HepG2 (cell line): ENCODE measurements around the gene SFT2D2. TPM values are rescaled to one million over a fixed set of nuclear protein-coding genes. Genes with fewer than 3 reads are reported as not detected.

Experiments
- ATAC-seq: fragments of 200-7000 bp; cut with Tn5 transposase; 3 replicates; pipeline ENCODE4 v1.9.1; 2020; ENCODE audit warnings: mild to moderate bottlenecking, moderate library complexity
- BruUV-seq: library from RNA; stranded (reverse); fragments of 400-500 nt; replicated peaks from 2 replicates; lab custom pipeline; 2021; lab: Mats Ljungman, UMichigan
- CTCF ChIA-PET: fragments of 300-600 bp; formaldehyde crosslinking; extraction: SDS; loops from one replicate; lab custom pipeline; 2021; ENCODE audit warnings: low total read pairs, inconsistent platforms, low intra/inter-chr PET ratio; lab: Yijun Ruan, JAX
- POLR2A ChIA-PET: fragments of 350-600 bp; sonication (Branson Sonifier 250); formaldehyde crosslinking; loops from one replicate; lab custom pipeline; 2020; ENCODE audit warnings: antibody characterized with exemption, inconsistent platforms; lab: Yijun Ruan, JAX
- DNase-seq: peaks from one replicate; pipeline ENCODE4 v3.0.0-alpha.2; 2015; ENCODE audit warnings: low spot score
- FAIRE-seq: peaks from 3 replicates; lab custom pipeline; 2011; peaks lifted over from hg19 to GRCh38; lab: Jason Lieb, UNC
- H2AFZ ChIP-seq: one replicate; pipeline ENCODE4 v1.6.1; 2011; ENCODE audit warnings: low read length, inconsistent platforms
- H3K27ac ChIP-seq: fragments of 300-600 bp; 3 replicates; pipeline ENCODE4 v1.8.0; 2011; ENCODE audit warnings: mixed run types, mild to moderate bottlenecking, mixed read lengths, low read length, inconsistent platforms; ENCODE audit not compliant: insufficient read depth; ENCODE audit errors: extremely low read length
- H3K27me3 ChIP-seq, 2 experiments: fragments of 200-600 bp in 1 of 2; 2 replicates in 1 of 2; 3 replicates in 1 of 2; pipeline versions ENCODE4 v1.6.0 to v1.8.0; 2011; ENCODE audit warnings: low read length in 2 of 2, mild to moderate bottlenecking in 2 of 2, moderate library complexity in 2 of 2, inconsistent platforms in 1 of 2; ENCODE audit not compliant: insufficient read depth in 2 of 2, control insufficient read depth in 1 of 2
- H3K36me3 ChIP-seq, 2 experiments: fragments of 200-600 bp in 1 of 2; replicated peaks in 1 of 2; 2 replicates in 1 of 2; 3 replicates in 1 of 2; pipeline versions ENCODE4 v1.5.1 to v1.8.0; 2011; ENCODE audit warnings: low read length in 2 of 2, inconsistent platforms in 1 of 2; ENCODE audit not compliant: insufficient read depth in 2 of 2, control insufficient read depth in 1 of 2
- H3K4me1 ChIP-seq: 2 replicates; pipeline ENCODE4 v1.5.1; 2012; ENCODE audit warnings: low read length, inconsistent platforms; ENCODE audit not compliant: insufficient read depth
- H3K4me2 ChIP-seq: 2 replicates; pipeline ENCODE4 v1.6.0; 2011; ENCODE audit warnings: low read depth, low read length, inconsistent platforms
- H3K4me3 ChIP-seq, 3 experiments: fragments of 200-600 bp in 1 of 3; sonication (generic), shearing (Covaris generic) in 1 of 3; replicated peaks in 1 of 3; 2 replicates each; pipeline ENCODE4 v1.5.1; 2011 to 2016; ENCODE audit warnings: low read length in 3 of 3, inconsistent platforms in 2 of 3, low read depth in 2 of 3, mild to moderate bottlenecking in 2 of 3, control low read depth in 1 of 3, mixed read lengths in 1 of 3; ENCODE audit not compliant: insufficient read depth in 1 of 3
- H3K79me2 ChIP-seq: one replicate; pipeline ENCODE4 v1.6.1; 2011; ENCODE audit warnings: low read length, inconsistent platforms; ENCODE audit not compliant: insufficient read depth
- H3K9ac ChIP-seq: 2 replicates; pipeline ENCODE4 v1.6.0; 2011; ENCODE audit warnings: mild to moderate bottlenecking, low read depth, low read length, inconsistent platforms; ENCODE audit not compliant: insufficient read depth
- H3K9me3 ChIP-seq: 2 replicates; pipeline ENCODE4 v1.5.1; 2012; ENCODE audit warnings: mild to moderate bottlenecking, low read length
- H4K20me1 ChIP-seq: 2 replicates; pipeline ENCODE4 v1.6.0; 2011; ENCODE audit warnings: inconsistent platforms, mild to moderate bottlenecking, low read length, moderate library complexity; ENCODE audit not compliant: insufficient read depth
- AKAP8 ChIP-seq: sonication (generic); formaldehyde crosslinking; IDR thresholded peaks from 2 replicates; pipeline ENCODE4 v1.5.1; 2020; ENCODE audit warnings: mild to moderate bottlenecking, missing genetic modification reagents
- CENPT ChIP-seq: sonication (generic); formaldehyde crosslinking; IDR thresholded peaks from 2 replicates; pipeline ENCODE4 v1.8.0; 2022; ENCODE audit warnings: low read depth, mild to moderate bottlenecking, moderate library complexity, missing genetic modification reagents
- GTF2F1 ChIP-seq: fragments of 150-350 bp; IDR thresholded peaks from 2 replicates; pipeline ENCODE4 v1.6.1; 2014; ENCODE audit warnings: low read length
- HNRNPUL1 ChIP-seq: fragments of 200-400 bp; formaldehyde crosslinking; IDR thresholded peaks from 2 replicates; pipeline ENCODE4 v1.6.1; 2017; ENCODE audit warnings: low read depth, mild to moderate bottlenecking, low read length, moderate library complexity
- SP4 ChIP-seq: sonication (generic); formaldehyde crosslinking; IDR thresholded peaks from 2 replicates; pipeline ENCODE4 v1.8.1; 2023; ENCODE audit warnings: mild to moderate bottlenecking, missing genetic modification reagents
- STAT5B ChIP-seq: sonication (generic); formaldehyde crosslinking; IDR thresholded peaks from 2 replicates; pipeline ENCODE4 v1.4.0; 2020; ENCODE audit warnings: missing genetic modification reagents
- YEATS4 ChIP-seq: sonication (generic); formaldehyde crosslinking; IDR thresholded peaks from 2 replicates; pipeline ENCODE4 v1.4.0; 2020; ENCODE audit warnings: missing genetic modification reagents, borderline replicate concordance
- ZBED4 ChIP-seq: sonication (generic); formaldehyde crosslinking; IDR thresholded peaks from 2 replicates; pipeline ENCODE4 v1.4.0; 2020; ENCODE audit warnings: missing genetic modification reagents, borderline replicate concordance
- ZFX ChIP-seq: sonication (generic); formaldehyde crosslinking; IDR thresholded peaks from 2 replicates; pipeline ENCODE4 v1.4.0; 2020; ENCODE audit warnings: mild to moderate bottlenecking, low read depth, missing genetic modification reagents, moderate library complexity
- ZNF256 ChIP-seq: sonication (generic); formaldehyde crosslinking; conservative IDR thresholded peaks from 2 replicates; pipeline ENCODE4 v1.4.0; 2020; ENCODE audit warnings: missing genetic modification reagents
- whole genome bisulfite sequencing: methylation state at CpG from one replicate; pipeline ENCODE4 v1.1.6; 2017; ENCODE audit warnings: low lambda C conversion rate; 5-methylcytosine and 5-hydroxymethylcytosine counted together
- in situ Hi-C: cut with HindIII; loops from 2 replicates; pipeline ENCODE4 v1.10.0; 2017; ENCODE audit warnings: low pct_unique_long_range_greater_than_20kb; ENCODE audit not compliant: extremely low pct_ligation_motif_present
- intact Hi-C: fragments of 100-400 bp; cut with micrococcal nuclease; formaldehyde crosslinking; loops from one replicate; pipeline ENCODE4 v1.10.0; 2022; ENCODE audit not compliant: unreplicated experiment
- polyA plus RNA-seq, 8 experiments: library from polyadenylated mRNA; depleted of rRNA in 3 of 8; stranded (reverse) in 7 of 8; unstranded in 1 of 8; fragments of >200 nt; fragmentation: Illumina TruSeq in 4 of 8; extraction: Trizol in 4 of 8; gene quantifications; 2 replicates each; pipeline versions ENCODE4 v1.2.1 to v1.2.3, GENCODE V29; 2011 to 2016; ENCODE audit warnings: low read depth in 4 of 8, missing spikeins in 1 of 8, mixed read lengths in 1 of 8; ENCODE audit not compliant: insufficient read depth in 1 of 8
- total RNA-seq, 5 experiments: library from RNA; depleted of rRNA; stranded (reverse); fragments of >200 nt; fragmentation: Illumina TruSeq; extraction: Trizol; gene quantifications; 2 replicates each; pipeline ENCODE4 v1.2.3, GENCODE V29; 2016; ENCODE audit warnings: low read depth in 1 of 5

SFT2D2 gene
- total and polyA plus RNA-seq, 2 of the 13 experiments (the other 11 are each of a cell fraction or from before 2014, with no cell fraction given) = 10.0 to 28.8 TPM

GRCh38 chr1:168187177-168187576 lies 38.6 kb upstream of the SFT2D2 start (continued):
- no peak for TF ChIP-seq STAT5B
- no peak for TF ChIP-seq ZBED4 (CRISPR knock-in tag)
- no peak for TF ChIP-seq AKAP8 (CRISPR knock-in tag)
- no peak for TF ChIP-seq YEATS4 (CRISPR knock-in tag)
- no peak for TF ChIP-seq HNRNPUL1

- DNase-seq (no peak), FAIRE-seq (no peak), ATAC-seq (no peak)
- H2AFZ ChIP-seq = no peak overlapping the region
- no peak overlapping the region for H3K9ac ChIP-seq
- H4K20me1 ChIP-seq = no peaks in the 10 kb centered on the region
- TF ChIP-seq SP4 (CRISPR knock-in tag) = no peak
- TF ChIP-seq GTF2F1 = no peak
- TF ChIP-seq ZNF256 (CRISPR knock-in tag) = no peak
- TF ChIP-seq ZFX (CRISPR knock-in tag) = no peak
- TF ChIP-seq CENPT (CRISPR knock-in tag) = no peak
- intact Hi-C loops = no loop called here
- ChIA-PET POLR2A (no interaction called here), CTCF (no interaction called here)
- no peak overlapping the region for H3K4me3 ChIP-seq
- WGBS = 96% methylated on average over 2 of the region's 2 CpGs
- H3K4me1 ChIP-seq = no peaks in the 10 kb centered on the region
- no peak overlapping the region for H3K27ac ChIP-seq
- H3K79me2 ChIP-seq = no peaks in the 10 kb centered on the region
- no peak overlapping the region for H3K4me2 ChIP-seq
- no TSS peak for BruUV-seq
- in situ Hi-C loops = no loop called here
- no peaks in the 10 kb centered on the region for H3K9me3 ChIP-seq
- peaks cover 3 to 4% of the 10 kb centered on the region in 2 experiments; a peak in 3 of 5 replicates for H3K36me3 ChIP-seq
- no peaks in the 10 kb centered on the region for H3K27me3 ChIP-seq
Observed at GRCh38 chr1:168190403-168190802, 35.4 kb upstream of the SFT2D2 start.
